H9 (cell line): Measurements from ENCODE around the gene SFMBT1. TPM values are rescaled to one million over a fixed set of nuclear protein-coding genes. Genes with fewer than 3 reads are reported as not detected.

Source experiments
- DNase-seq: peaks from one replicate; pipeline ENCODE4 v3.0.0-alpha.2; 2017
- H2AFZ ChIP-seq: one replicate; pipeline ENCODE4 v1.6.1; 2013; ENCODE audit warnings: mild to moderate bottlenecking, low read length, control low read depth, moderate library complexity
- H2AK5ac ChIP-seq: 2 replicates; pipeline ENCODE4 v1.6.1; 2013; ENCODE audit warnings: low read length, control low read depth, mixed read lengths; ENCODE audit not compliant: insufficient read length
- H2BK120ac ChIP-seq: one replicate; pipeline ENCODE4 v1.6.1; 2013; ENCODE audit warnings: low read depth, mild to moderate bottlenecking, low read length, control low read depth, inconsistent platforms; ENCODE audit not compliant: poor library complexity, severe bottlenecking
- H2BK12ac ChIP-seq: 2 replicates; pipeline ENCODE4 v1.6.1; 2013; ENCODE audit warnings: low read length, control low read depth, mixed read lengths, low read depth; ENCODE audit not compliant: insufficient read length
- H2BK15ac ChIP-seq: 2 replicates; pipeline ENCODE4 v1.6.1; 2013; ENCODE audit warnings: low read depth, low read length, control low read depth
- H2BK20ac ChIP-seq: one replicate; pipeline ENCODE4 v1.6.1; 2013; ENCODE audit warnings: low read depth, mild to moderate bottlenecking, low read length, control low read depth, inconsistent platforms; ENCODE audit not compliant: poor library complexity, severe bottlenecking
- H2BK5ac ChIP-seq: 2 replicates; pipeline ENCODE4 v1.6.1; 2013; ENCODE audit warnings: low read length, control low read depth, mixed read lengths; ENCODE audit not compliant: insufficient read length
- H3K14ac ChIP-seq: 2 replicates; pipeline ENCODE4 v1.6.1; 2013; ENCODE audit warnings: low read length, control low read depth; ENCODE audit not compliant: insufficient read depth
- H3K18ac ChIP-seq: 2 replicates; pipeline ENCODE4 v1.6.1; 2013; ENCODE audit warnings: low read depth, mild to moderate bottlenecking, mixed read lengths, low read length, control low read depth; ENCODE audit not compliant: insufficient read length
- H3K23ac ChIP-seq: 2 replicates; pipeline ENCODE4 v1.6.1; 2013; ENCODE audit warnings: low read length, control low read depth, mixed read lengths, low read depth; ENCODE audit not compliant: insufficient read length
- H3K23me2 ChIP-seq: 2 replicates; pipeline ENCODE4 v1.6.1; 2013; ENCODE audit warnings: low read depth, mild to moderate bottlenecking, mixed read lengths, low read length, control low read depth; ENCODE audit not compliant: insufficient read length, poor library complexity, severe bottlenecking
- H3K27ac ChIP-seq: 2 replicates; pipeline ENCODE4 v1.5.1; 2013; ENCODE audit warnings: low read length, control low read depth, mixed read lengths, low read depth; ENCODE audit not compliant: insufficient read length
- H3K27me3 ChIP-seq: 2 replicates; pipeline ENCODE4 v1.6.1; 2013; ENCODE audit warnings: low read length, control low read depth, inconsistent platforms; ENCODE audit not compliant: insufficient read depth
- H3K4ac ChIP-seq: 2 replicates; pipeline ENCODE4 v1.6.1; 2013; ENCODE audit warnings: low read depth, mild to moderate bottlenecking, control low read depth, inconsistent platforms, low read length, moderate library complexity
- H3K4me1 ChIP-seq: 2 replicates; pipeline ENCODE4 v1.6.1; 2013; ENCODE audit warnings: low read length, control low read depth, inconsistent platforms; ENCODE audit not compliant: insufficient read depth
- H3K4me2 ChIP-seq: 2 replicates; pipeline ENCODE4 v1.6.1; 2013; ENCODE audit warnings: low read length, control low read depth, mixed read lengths; ENCODE audit not compliant: insufficient read length, insufficient read depth
- H3K56ac ChIP-seq: 2 replicates; pipeline ENCODE4 v1.6.1; 2013; ENCODE audit warnings: low read depth, mild to moderate bottlenecking, mixed read lengths, low read length, control low read depth; ENCODE audit not compliant: insufficient read length
- H3K79me1 ChIP-seq: 2 replicates; pipeline ENCODE4 v1.6.1; 2013; ENCODE audit warnings: low read depth, mild to moderate bottlenecking, moderate library complexity, low read length, control low read depth, inconsistent platforms; ENCODE audit not compliant: insufficient read depth, poor library complexity, severe bottlenecking
- H3K79me2 ChIP-seq: 2 replicates; pipeline ENCODE4 v1.6.1; 2013; ENCODE audit warnings: low read length, control low read depth, inconsistent platforms; ENCODE audit not compliant: insufficient read depth
- H3K9ac ChIP-seq: 2 replicates; pipeline ENCODE4 v1.6.1; 2013; ENCODE audit warnings: low read length, control low read depth, mixed read lengths; ENCODE audit not compliant: insufficient read length; ENCODE audit errors: extremely low read depth
- H3K9me3 ChIP-seq: one replicate; pipeline ENCODE4 v1.6.1; 2013; ENCODE audit warnings: low read depth, low read length, inconsistent platforms; ENCODE audit not compliant: control insufficient read depth
- H3T11ph ChIP-seq: one replicate; pipeline ENCODE4 v1.6.1; 2013; ENCODE audit warnings: mild to moderate bottlenecking, low read length, control low read depth, inconsistent platforms
- H4K20me1 ChIP-seq: one replicate; pipeline ENCODE4 v1.6.1; 2013; ENCODE audit not compliant: control insufficient read depth, insufficient read length, insufficient read depth
- H4K5ac ChIP-seq: 2 replicates; pipeline ENCODE4 v1.6.1; 2013; ENCODE audit warnings: low read depth, mild to moderate bottlenecking, mixed read lengths, low read length, control low read depth; ENCODE audit not compliant: insufficient read length
- H4K8ac ChIP-seq: replicated peaks from 2 replicates; pipeline ENCODE4 v1.6.1; 2013; ENCODE audit warnings: low read length, control low read depth, mixed read lengths, low read depth; ENCODE audit not compliant: insufficient read length
- H4K91ac ChIP-seq: 2 replicates; pipeline ENCODE4 v1.6.1; 2013; ENCODE audit warnings: low read depth, mild to moderate bottlenecking, moderate library complexity, mixed read lengths, low read length, control low read depth; ENCODE audit not compliant: insufficient read length
- H3K27ac Mint-ChIP-seq, 3 experiments: 2 replicates in 2 of 3; 3 replicates in 1 of 3; pipeline ENCODE4 v1.8.0; 2020 to 2021; ENCODE audit warnings: mixed read lengths in 3 of 3, mild to moderate bottlenecking in 1 of 3, moderate library complexity in 1 of 3
- H3K27me3 Mint-ChIP-seq: 2 replicates; pipeline ENCODE4 v1.8.0; 2021; ENCODE audit warnings: low read depth, mild to moderate bottlenecking, moderate library complexity, mixed read lengths
- H3K36me3 Mint-ChIP-seq, 3 experiments: 2 replicates in 2 of 3; 3 replicates in 1 of 3; pipeline ENCODE4 v1.8.0; 2020 to 2021; ENCODE audit warnings: low read depth in 3 of 3, mixed read lengths in 3 of 3; ENCODE audit not compliant: insufficient read depth in 1 of 3
- H3K4me1 Mint-ChIP-seq, 2 experiments: 2 replicates each; pipeline ENCODE4 v1.8.0; 2020; ENCODE audit warnings: mixed read lengths in 2 of 2
- H3K4me3 Mint-ChIP-seq, 2 experiments: 2 replicates in 1 of 2; 3 replicates in 1 of 2; pipeline ENCODE4 v1.8.0; 2020 to 2021; ENCODE audit warnings: mild to moderate bottlenecking in 2 of 2, mixed read lengths in 2 of 2, moderate library complexity in 1 of 2
- H3K9me3 Mint-ChIP-seq, 2 experiments: 2 replicates in 1 of 2; 3 replicates in 1 of 2; pipeline ENCODE4 v1.8.0; 2020; ENCODE audit warnings: mild to moderate bottlenecking in 2 of 2, mixed read lengths in 2 of 2, moderate library complexity in 1 of 2
- CTCF ChIP-seq: fragments of 200-600 bp; sonication (generic); conservative IDR thresholded peaks from 3 replicates; pipeline ENCODE4 v1.8.0; 2021; ENCODE audit warnings: antibody characterized with exemption, mild to moderate bottlenecking
- WGBS: extraction: QIAGEN DNeasy Blood & Tissue Kit; methylation state at CpG from one replicate; pipeline ENCODE4 v1.1.7; 2013; ENCODE audit warnings: missing lambda C conversion rate, low lambda C conversion rate, mixed read lengths; ENCODE audit not compliant: insufficient read length; ENCODE audit errors: extremely low coverage; 5-methylcytosine and 5-hydroxymethylcytosine counted together
- total RNA-seq: library from RNA; stranded (reverse); gene quantifications from 2 replicates; pipeline ENCODE4 v1.2.1, GENCODE V29; 2021

SFMBT1 gene
- total RNA-seq, 1 experiment from 2014 or later: 15.3 TPM

- no peak for DNase-seq
- H2BK12ac ChIP-seq: no peak overlapping the region
- no peak overlapping the region for H4K5ac ChIP-seq
- no peaks in the 10 kb centered on the region for H3K27me3 Mint-ChIP-seq
- H2BK15ac ChIP-seq: no peak overlapping the region
- no peak overlapping the region for H3K27ac ChIP-seq
- H3K23ac ChIP-seq: no peak overlapping the region
- no peak overlapping the region for H3K4me3 Mint-ChIP-seq
- no peaks in the 10 kb centered on the region for H3K79me2 ChIP-seq
- H3K14ac ChIP-seq: no peak overlapping the region
- no peaks in the 10 kb centered on the region; the same call in 1 of the 2 replicates for H3K4me1 ChIP-seq
- no peaks in the 10 kb centered on the region for H3K79me1 ChIP-seq
- no peak overlapping the region for H3K4me2 ChIP-seq
- no peak overlapping the region for H3K18ac ChIP-seq
- H2BK5ac ChIP-seq: no peak overlapping the region
- H3K9me3 Mint-ChIP-seq: no peaks in the 10 kb centered on the region
- H2AK5ac ChIP-seq: no peak overlapping the region
- H2BK120ac ChIP-seq: no peak overlapping the region
- no peaks in the 10 kb centered on the region for H4K20me1 ChIP-seq
- peaks cover 10 to 11% of the 10 kb centered on the region in 2 experiments for H3K4me1 Mint-ChIP-seq
- no peak overlapping the region for H2AFZ ChIP-seq
- peaks cover 5 to 9% (median 5%) of the 10 kb centered on the region in 3 experiments; a peak in 5 of 7 replicates for H3K36me3 Mint-ChIP-seq
- H2BK20ac ChIP-seq: no peak overlapping the region
- no peak overlapping the region for H3K9ac ChIP-seq
- no peaks in the 10 kb centered on the region for H3K9me3 ChIP-seq
- WGBS: no CpG with 5 or more reads among the region's 5 CpGs
- H4K91ac ChIP-seq: no peak overlapping the region
- no peak overlapping the region for H3T11ph ChIP-seq
- H4K8ac ChIP-seq: no peak overlapping the region
- no peak overlapping the region for H3K56ac ChIP-seq
- H3K27me3 ChIP-seq: no peaks in the 10 kb centered on the region
- H3K23me2 ChIP-seq: no peaks in the 10 kb centered on the region
- H3K4ac ChIP-seq: no peak overlapping the region
- peak; percentile 15; the same call in 1 of the 3 replicates for TF ChIP-seq CTCF
- H3K27ac Mint-ChIP-seq: no peak overlapping the region; a peak in 1 of 7 replicates
These were observed 165.8 kb downstream of the SFMBT1 start for GRCh38 chr3:52880047-52880446.
